ENCODE results near the gene TANC2. TPM values are rescaled to one million over a fixed set of nuclear protein-coding genes. Genes with fewer than 3 reads are reported as not detected.

The TANC2 gene
- total RNA-seq, 5 donors from 2014 or later (not counting 1 experiment from before 2014, with no cell fraction given), result 20.3 to 39.5 (median 25.5) TPM

GRCh38 chr17:62950067-62950466 lies 16.0 kb upstream of the TANC2 start:
- CTCF ChIA-PET, result interaction anchor here (0.6 kb wide), 2 partner anchors 19 to 1114 kb away, joined by 3 to 7 read pairs; no protein-coding TSS in a partner anchor
- Mint-ChIP-seq H3K9me3 (no peaks in the 10 kb centered on the region), H3K36me3 (no peaks in the 10 kb centered on the region), H3K27ac (no peak overlapping the region), H3K27me3 (peaks cover 9 to 10% of the 10 kb centered on the region in 2 donors), H3K4me1 (no peaks in the 10 kb centered on the region), H3K4me3 (no peak overlapping the region)
- Histone ChIP-seq H3K27me3 (replicated peaks in 1 of 2; ENCODE audit: control insufficient read depth in 2 of 2, extremely low read depth in 1 of 2, insufficient read depth in 2 of 2, low read length in 1 of 2) (peaks cover 0 to 13% of the 10 kb centered on the region in 2 experiments), H3K4me3 (ENCODE audit: control insufficient read depth in 1 of 2, extremely low read depth in 1 of 2, low read length in 1 of 2) (no peak overlapping the region), H3K36me3 (ENCODE audit: control insufficient read depth in 2 of 2, extremely low read depth in 1 of 2, insufficient read depth in 1 of 2, low read length in 1 of 2) (no peaks in the 10 kb centered on the region), H3K9me3 (no peaks in the 10 kb centered on the region), H3K27ac (ENCODE audit: low read length) (no peak overlapping the region), H3K4me1 (ENCODE audit: control insufficient read depth in 1 of 2, extremely low read depth in 1 of 2, insufficient read depth in 2 of 2, low read length in 2 of 2) (no peaks in the 10 kb centered on the region)
- no peak for DNase-seq
- no peak for ATAC-seq (replicated peaks in 1 of 4)
- WGBS (ENCODE audit: insufficient coverage), result no CpG with 5 or more reads among the region's 1 CpG
- POLR2A ChIA-PET, result interaction anchor here in 1 of 2 donors (0.6 kb wide), 1 partner anchor 21 kb away, joined by 3 read pairs; no protein-coding TSS in a partner anchor

GRCh38 chr17:62955841-62956352 lies 10.1 kb upstream of the TANC2 start:
- DNase-seq (no peak), ATAC-seq (replicated peaks in 1 of 4) (no peak)
- Histone ChIP-seq H3K4me3 (ENCODE audit: control insufficient read depth in 1 of 2, extremely low read depth in 1 of 2, low read length in 1 of 2) (no peak overlapping the region), H3K36me3 (ENCODE audit: control insufficient read depth in 2 of 2, extremely low read depth in 1 of 2, insufficient read depth in 1 of 2, low read length in 1 of 2) (no peaks in the 10 kb centered on the region), H3K27me3 (replicated peaks in 1 of 2; ENCODE audit: control insufficient read depth in 2 of 2, extremely low read depth in 1 of 2, insufficient read depth in 2 of 2, low read length in 1 of 2) (peaks cover 0 to 19% of the 10 kb centered on the region in 2 experiments), H3K9me3 (no peaks in the 10 kb centered on the region), H3K4me1 (ENCODE audit: control insufficient read depth in 1 of 2, extremely low read depth in 1 of 2, insufficient read depth in 2 of 2, low read length in 2 of 2) (no peaks in the 10 kb centered on the region), H3K27ac (ENCODE audit: low read length) (no peak overlapping the region)
- POLR2A ChIA-PET, result no interaction called here
- H3K4me3 Mint-ChIP-seq, result no peak overlapping the region
- WGBS (ENCODE audit: insufficient coverage), result no CpG with 5 or more reads among the region's 4 CpGs
- no peak overlapping the region for H3K27ac Mint-ChIP-seq
- no peaks in the 10 kb centered on the region for H3K9me3 Mint-ChIP-seq
- no peaks in the 10 kb centered on the region for H3K36me3 Mint-ChIP-seq
- peaks cover 4 to 12% of the 10 kb centered on the region in 2 donors for H3K27me3 Mint-ChIP-seq
- CTCF ChIA-PET, result no interaction called here
- no peaks in the 10 kb centered on the region for H3K4me1 Mint-ChIP-seq

- no peak overlapping the region for H3K27ac ChIP-seq (ENCODE audit: low read length)
- WGBS (ENCODE audit: insufficient coverage), result 65% methylated on average over 2 of the region's 3 CpGs
- CTCF ChIA-PET, result no interaction called here
- POLR2A ChIA-PET, result no interaction called here
- H3K9me3 Mint-ChIP-seq, result no peaks in the 10 kb centered on the region
- H3K4me3 ChIP-seq (ENCODE audit: control insufficient read depth in 1 of 2, extremely low read depth in 1 of 2, low read length in 1 of 2), result no peak overlapping the region
- DNase-seq (no peak), ATAC-seq (replicated peaks in 1 of 4) (no peak)
- peaks cover 23 to 27% (median 26%) of the 10 kb centered on the region in 3 donors for H3K4me1 Mint-ChIP-seq
- H3K36me3 ChIP-seq (ENCODE audit: control insufficient read depth in 2 of 2, extremely low read depth in 1 of 2, insufficient read depth in 1 of 2, low read length in 1 of 2), result no peaks in the 10 kb centered on the region
- peaks cover 0 to 3% of the 10 kb centered on the region in 2 experiments for H3K27me3 ChIP-seq (replicated peaks in 1 of 2; ENCODE audit: control insufficient read depth in 2 of 2, extremely low read depth in 1 of 2, insufficient read depth in 2 of 2, low read length in 1 of 2)
- no peak overlapping the region for H3K27ac Mint-ChIP-seq
- H3K27me3 Mint-ChIP-seq, result peaks cover 4% of the 10 kb centered on the region in 2 donors
- peaks cover 16 to 19% of the 10 kb centered on the region in 2 experiments for H3K4me1 ChIP-seq (ENCODE audit: control insufficient read depth in 1 of 2, extremely low read depth in 1 of 2, insufficient read depth in 2 of 2, low read length in 2 of 2)
- no peak overlapping the region for H3K4me3 Mint-ChIP-seq
- H3K36me3 Mint-ChIP-seq, result no peaks in the 10 kb centered on the region
- H3K9me3 ChIP-seq, result no peaks in the 10 kb centered on the region
These were observed 2.7 kb upstream of the TANC2 start for GRCh38 chr17:62963296-62963695.

GRCh38 chr17:62964506-62964905 lies 1.5 kb upstream of the TANC2 start:
- peak overlapping the region; percentile 1 to 10 for H3K27ac Mint-ChIP-seq
- Histone ChIP-seq H3K27ac (ENCODE audit: low read length) (peak overlapping the region; percentile 87), H3K9me3 (no peaks in the 10 kb centered on the region), H3K4me1 (ENCODE audit: control insufficient read depth in 1 of 2, extremely low read depth in 1 of 2, insufficient read depth in 2 of 2, low read length in 2 of 2) (peaks cover 18 to 19% of the 10 kb centered on the region in 2 experiments), H3K36me3 (ENCODE audit: control insufficient read depth in 2 of 2, extremely low read depth in 1 of 2, insufficient read depth in 1 of 2, low read length in 1 of 2) (no peaks in the 10 kb centered on the region), H3K4me3 (ENCODE audit: control insufficient read depth in 1 of 2, extremely low read depth in 1 of 2, low read length in 1 of 2) (no peak overlapping the region), H3K27me3 (replicated peaks in 1 of 2; ENCODE audit: control insufficient read depth in 2 of 2, extremely low read depth in 1 of 2, insufficient read depth in 2 of 2, low read length in 1 of 2) (no peaks in the 10 kb centered on the region)
- peaks cover 31 to 33% (median 32%) of the 10 kb centered on the region in 3 donors for H3K4me1 Mint-ChIP-seq
- DNase-seq, result no peak
- H3K4me3 Mint-ChIP-seq, result peak overlapping the region in 1 of 3 donors; percentile 82
- ChIA-PET CTCF (no interaction called here), POLR2A (interaction anchor here (0.6 to 0.7 kb wide), 2 partner anchors 264 to 419 kb away, joined by 3 read pairs; no protein-coding TSS in a partner anchor)
- ATAC-seq (replicated peaks in 1 of 4), result no peak
- peaks cover 4% of the 10 kb centered on the region in 2 donors for H3K27me3 Mint-ChIP-seq
- no peaks in the 10 kb centered on the region for H3K9me3 Mint-ChIP-seq
- H3K36me3 Mint-ChIP-seq, result no peaks in the 10 kb centered on the region
- WGBS (ENCODE audit: insufficient coverage), result 100% methylated on average over 2 of the region's 4 CpGs

GRCh38 chr17:62965174-62965685 lies 805 bp upstream of the TANC2 start:
- WGBS (ENCODE audit: insufficient coverage), result 0% methylated on average over 1 of the region's 19 CpGs

GRCh38 chr17:62966426-62967204 lies 580 bp downstream of the TANC2 start:
- H3K27me3 ChIP-seq (replicated peaks in 1 of 2; ENCODE audit: control insufficient read depth in 2 of 2, extremely low read depth in 1 of 2, insufficient read depth in 2 of 2, low read length in 1 of 2), result no peaks in the 10 kb centered on the region
- CTCF ChIA-PET, result interaction anchor here in 1 of 2 donors (0.6 kb wide), 1 partner anchor 32 kb away, joined by 7 read pairs; no protein-coding TSS in a partner anchor
- Mint-ChIP-seq H3K36me3 (no peaks in the 10 kb centered on the region), H3K27ac (peak overlapping the region; percentile 66 to 78), H3K27me3 (peaks cover 4% of the 10 kb centered on the region in 2 donors), H3K4me1 (peaks cover 31 to 33% (median 32%) of the 10 kb centered on the region in 3 donors), H3K9me3 (no peaks in the 10 kb centered on the region), H3K4me3 (peak overlapping the region; percentile 82)
- peak overlapping the region; percentile 68 to 82 for H3K4me3 ChIP-seq (ENCODE audit: control insufficient read depth in 1 of 2, extremely low read depth in 1 of 2, low read length in 1 of 2)
- H3K36me3 ChIP-seq (ENCODE audit: control insufficient read depth in 2 of 2, extremely low read depth in 1 of 2, insufficient read depth in 1 of 2, low read length in 1 of 2), result no peaks in the 10 kb centered on the region
- POLR2A ChIA-PET, result interaction anchor here in 1 of 2 donors (0.6 kb wide), 2 partner anchors 196 to 1093 kb away, joined by 3 read pairs; no protein-coding TSS in a partner anchor
- under 1% methylated on average over 73 of the region's 80 CpGs for WGBS (ENCODE audit: insufficient coverage)
- ATAC-seq (replicated peaks in 1 of 4), result peak; percentile 63 to 69 (median 66)
- DNase-seq, result peak in 23 of 35 experiments; percentile 4 to 71 (median 61)
- H3K27ac ChIP-seq (ENCODE audit: low read length), result peak overlapping the region; percentile 67
- H3K4me1 ChIP-seq (ENCODE audit: control insufficient read depth in 1 of 2, extremely low read depth in 1 of 2, insufficient read depth in 2 of 2, low read length in 2 of 2), result peaks cover 18 to 19% of the 10 kb centered on the region in 2 experiments
- no peaks in the 10 kb centered on the region for H3K9me3 ChIP-seq

More at GRCh38 chr17:62965174-62965685, 805 bp upstream of the TANC2 start:
- DNase-seq (peak in 22 of 35 experiments; percentile 22 to 69 (median 48)), ATAC-seq (replicated peaks in 1 of 4) (peak in 1 of 4 experiments; percentile 0)
- Mint-ChIP-seq H3K9me3 (no peaks in the 10 kb centered on the region), H3K27me3 (peaks cover 4% of the 10 kb centered on the region in 2 donors), H3K4me3 (peak overlapping the region; percentile 82 to 93 (median 90)), H3K27ac (peak overlapping the region; percentile 97 to 98), H3K36me3 (no peaks in the 10 kb centered on the region), H3K4me1 (peaks cover 31 to 33% (median 32%) of the 10 kb centered on the region in 3 donors)
- H3K9me3 ChIP-seq, result no peaks in the 10 kb centered on the region
- no peaks in the 10 kb centered on the region for H3K36me3 ChIP-seq (ENCODE audit: control insufficient read depth in 2 of 2, extremely low read depth in 1 of 2, insufficient read depth in 1 of 2, low read length in 1 of 2)
- no peaks in the 10 kb centered on the region for H3K27me3 ChIP-seq (replicated peaks in 1 of 2; ENCODE audit: control insufficient read depth in 2 of 2, extremely low read depth in 1 of 2, insufficient read depth in 2 of 2, low read length in 1 of 2)
- H3K4me1 ChIP-seq (ENCODE audit: control insufficient read depth in 1 of 2, extremely low read depth in 1 of 2, insufficient read depth in 2 of 2, low read length in 2 of 2), result peaks cover 18 to 19% of the 10 kb centered on the region in 2 experiments
- CTCF ChIA-PET, result interaction anchor here in 1 of 2 donors (0.6 kb wide), 1 partner anchor 106 kb away, joined by 3 read pairs; no protein-coding TSS in a partner anchor
- H3K27ac ChIP-seq (ENCODE audit: low read length), result peak overlapping the region; percentile 87
- H3K4me3 ChIP-seq (ENCODE audit: control insufficient read depth in 1 of 2, extremely low read depth in 1 of 2, low read length in 1 of 2), result peak overlapping the region; percentile 73 to 81
- POLR2A ChIA-PET, result no interaction called here
